Liver (tissue), 9 donors: Measurements from ENCODE around the gene SUSD5. TPM values are rescaled to one million over a fixed set of nuclear protein-coding genes. Genes with fewer than 3 reads are reported as not detected.

Experiments used
- DNase-seq: peaks from one replicate; pipeline ENCODE4 v3.0.0-alpha.2; 2017; ENCODE audit warnings: low spot score
- H3K27ac ChIP-seq, 2 donors: one replicate each; pipeline ENCODE4 v1.7.0; 2013; ENCODE audit warnings: inconsistent platforms in 2 of 2, low read length in 2 of 2, control low read depth in 1 of 2, low read depth in 1 of 2, mild to moderate bottlenecking in 1 of 2
- H3K27me3 ChIP-seq, 4 donors: one replicate each; pipeline versions ENCODE4 v1.6.1 to v1.7.0; 2013; ENCODE audit warnings: low read length in 3 of 4, inconsistent platforms in 1 of 4, mild to moderate bottlenecking in 1 of 4, moderate library complexity in 1 of 4; ENCODE audit not compliant: control insufficient read depth in 4 of 4, insufficient read depth in 4 of 4
- H3K36me3 ChIP-seq, 4 donors: one replicate each; pipeline versions ENCODE4 v1.6.1 to v1.7.0; 2013; ENCODE audit warnings: low read length in 3 of 4, mild to moderate bottlenecking in 3 of 4, low read depth in 1 of 4, moderate library complexity in 1 of 4; ENCODE audit not compliant: control insufficient read depth in 4 of 4, insufficient read depth in 3 of 4
- H3K4me1 ChIP-seq, 4 donors: one replicate each; pipeline versions ENCODE4 v1.6.1 to v1.7.0; 2013; ENCODE audit warnings: low read length in 3 of 4, mild to moderate bottlenecking in 3 of 4, moderate library complexity in 1 of 4; ENCODE audit not compliant: control insufficient read depth in 4 of 4, insufficient read depth in 4 of 4
- H3K4me3 ChIP-seq, 3 donors: one replicate each; pipeline versions ENCODE4 v1.6.1 to v1.7.0; 2013; ENCODE audit warnings: low read length in 3 of 3, control low read depth in 1 of 3, low read depth in 1 of 3, mild to moderate bottlenecking in 1 of 3
- H3K9ac ChIP-seq, 2 donors: one replicate each; pipeline ENCODE4 v1.7.0; 2013; ENCODE audit warnings: low read length in 2 of 2, mild to moderate bottlenecking in 2 of 2, moderate library complexity in 2 of 2, control low read depth in 1 of 2, low read depth in 1 of 2
- H3K9me3 ChIP-seq, 4 donors: one replicate each; pipeline versions ENCODE4 v1.6.1 to v1.7.0; 2013; ENCODE audit warnings: low read length in 3 of 4; ENCODE audit not compliant: control insufficient read depth in 4 of 4
- ATF3 ChIP-seq: IDR thresholded peaks from 2 replicates; pipeline ENCODE4 v1.6.1; 2016; ENCODE audit warnings: antibody characterized with exemption
- EGR1 ChIP-seq, 2 donors: IDR thresholded peaks; 2 replicates each; pipeline ENCODE4 v1.6.1; 2016 to 2018; ENCODE audit warnings: antibody characterized with exemption in 2 of 2, low read depth in 2 of 2
- FOXA1 ChIP-seq: IDR thresholded peaks from 2 replicates; pipeline ENCODE4 v1.6.1; 2016; ENCODE audit warnings: antibody characterized with exemption
- FOXA2 ChIP-seq: IDR thresholded peaks from 2 replicates; pipeline ENCODE4 v1.6.1; 2016; ENCODE audit warnings: antibody characterized with exemption
- GABPA ChIP-seq, 2 donors: IDR thresholded peaks in 1 of 2; conservative IDR thresholded peaks in 1 of 2; 2 replicates each; pipeline ENCODE4 v1.6.1; 2016; ENCODE audit warnings: antibody characterized with exemption in 2 of 2, mild to moderate bottlenecking in 1 of 2, moderate library complexity in 1 of 2
- HNF4A ChIP-seq, 2 donors: conservative IDR thresholded peaks; 2 replicates each; pipeline ENCODE4 v1.6.1; 2016; ENCODE audit warnings: antibody characterized with exemption in 2 of 2, mild to moderate bottlenecking in 2 of 2
- HNF4G ChIP-seq: IDR thresholded peaks from 2 replicates; pipeline ENCODE4 v1.6.1; 2016; ENCODE audit warnings: antibody characterized with exemption
- JUND ChIP-seq, 2 donors: IDR thresholded peaks; 2 replicates each; pipeline ENCODE4 v1.6.1; 2016; ENCODE audit warnings: antibody characterized with exemption in 2 of 2
- NR2F2 ChIP-seq: IDR thresholded peaks from 2 replicates; pipeline ENCODE4 v1.6.1; 2016; ENCODE audit warnings: antibody characterized with exemption
- RAD21 ChIP-seq, 2 donors: IDR thresholded peaks; 2 replicates each; pipeline ENCODE4 v1.6.1; 2016; ENCODE audit warnings: antibody characterized with exemption in 2 of 2, mild to moderate bottlenecking in 2 of 2
- REST ChIP-seq: IDR thresholded peaks from 2 replicates; pipeline ENCODE4 v1.6.1; 2016; ENCODE audit warnings: antibody characterized with exemption, mild to moderate bottlenecking
- RXRA ChIP-seq, 2 donors: IDR thresholded peaks; 2 replicates each; pipeline ENCODE4 v1.6.1; 2017 to 2018; ENCODE audit warnings: antibody characterized with exemption in 2 of 2, mild to moderate bottlenecking in 1 of 2
- SP1 ChIP-seq: IDR thresholded peaks from 2 replicates; pipeline ENCODE4 v1.6.1; 2018; ENCODE audit warnings: antibody characterized with exemption, mild to moderate bottlenecking
- TAF1 ChIP-seq: conservative IDR thresholded peaks from 2 replicates; pipeline ENCODE4 v1.6.1; 2016; ENCODE audit warnings: antibody characterized with exemption, mild to moderate bottlenecking
- YY1 ChIP-seq: IDR thresholded peaks from 2 replicates; pipeline ENCODE4 v1.6.1; 2016; ENCODE audit warnings: antibody characterized with exemption, mild to moderate bottlenecking
- WGBS: extraction: QIAGEN DNeasy Blood & Tissue Kit; methylation state at CpG from one replicate; pipeline ENCODE4 v1.1.7; 2013; 5-methylcytosine and 5-hydroxymethylcytosine counted together
- polyA plus RNA-seq, 2 donors: library from polyadenylated mRNA; stranded (reverse) in 1 of 2; unstranded in 1 of 2; fragments of 200-250 nt in 1 of 2; fragments of >200 nt in 1 of 2; fragmentation: Nextera tagmentation in 1 of 2; extraction: Ambion mirVana in 1 of 2; gene quantifications; one replicate each; pipeline versions ENCODE4 v1.2.1 to v1.2.3, GENCODE V29; 2013 to 2015
- total RNA-seq, 2 donors: library from RNA; depleted of rRNA; stranded (reverse); fragments of >200 nt; gene quantifications; one replicate each; pipeline ENCODE4 v1.2.3, GENCODE V29; 2014
- TF ChIP-seq, protein P1 (sequence below): IDR thresholded peaks from 2 replicates; pipeline ENCODE4 v1.6.1; 2016; ENCODE audit warnings: antibody characterized with exemption
- TF ChIP-seq, protein P2 (sequence below): fragments of 150-350 bp; IDR thresholded peaks from 2 replicates; pipeline ENCODE4 v1.5.1; 2017; ENCODE audit warnings: improper control_type of control experiment, low read depth, low read length; ENCODE audit not compliant: missing input control
- donor health status: healthy.
- donor health status: healthy.
- donor health status: healthy.
- donor health status: healthy.
- donor health status: healthy.

The SUSD5 gene
- total and polyA plus RNA-seq, 4 donors = 0.08 to 0.21 (median 0.18) TPM

GRCh38 chr3:33170531-33170930 is 48.1 kb downstream of the SUSD5 start:
- H3K36me3 ChIP-seq = no peaks in the 10 kb centered on the region
- DNase-seq = no peak
- WGBS = 94% methylated on average over 6 of the region's 6 CpGs
- no peak overlapping the region for H3K27ac ChIP-seq
- no peaks in the 10 kb centered on the region for H3K9me3 ChIP-seq
- no peak overlapping the region for H3K9ac ChIP-seq
- no peak overlapping the region for H3K4me3 ChIP-seq
- no peaks in the 10 kb centered on the region for H3K27me3 ChIP-seq
- TF ChIP-seq GABPA (IDR thresholded peaks at IDR 0.05 in 1 of 2, conservative IDR thresholded peaks at IDR 0.05 in 1 of 2) = no peak
- no peak for TF ChIP-seq FOXA2
- TF ChIP-seq, protein P1, sequence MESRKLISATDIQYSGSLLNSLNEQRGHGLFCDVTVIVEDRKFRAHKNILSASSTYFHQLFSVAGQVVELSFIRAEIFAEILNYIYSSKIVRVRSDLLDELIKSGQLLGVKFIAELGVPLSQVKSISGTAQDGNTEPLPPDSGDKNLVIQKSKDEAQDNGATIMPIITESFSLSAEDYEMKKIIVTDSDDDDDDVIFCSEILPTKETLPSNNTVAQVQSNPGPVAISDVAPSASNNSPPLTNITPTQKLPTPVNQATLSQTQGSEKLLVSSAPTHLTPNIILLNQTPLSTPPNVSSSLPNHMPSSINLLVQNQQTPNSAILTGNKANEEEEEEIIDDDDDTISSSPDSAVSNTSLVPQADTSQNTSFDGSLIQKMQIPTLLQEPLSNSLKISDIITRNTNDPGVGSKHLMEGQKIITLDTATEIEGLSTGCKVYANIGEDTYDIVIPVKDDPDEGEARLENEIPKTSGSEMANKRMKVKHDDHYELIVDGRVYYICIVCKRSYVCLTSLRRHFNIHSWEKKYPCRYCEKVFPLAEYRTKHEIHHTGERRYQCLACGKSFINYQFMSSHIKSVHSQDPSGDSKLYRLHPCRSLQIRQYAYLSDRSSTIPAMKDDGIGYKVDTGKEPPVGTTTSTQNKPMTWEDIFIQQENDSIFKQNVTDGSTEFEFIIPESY = no peak
- TF ChIP-seq TAF1 = no peak
- TF ChIP-seq FOXA1 = no peak
- TF ChIP-seq RAD21 (IDR thresholded peaks at IDR 0.05) = no peak
- no peak for TF ChIP-seq RXRA (IDR thresholded peaks at IDR 0.05)
- no peak for TF ChIP-seq YY1
- no peak for TF ChIP-seq ATF3
- no peak for TF ChIP-seq EGR1 (IDR thresholded peaks at IDR 0.05; ENCODE audit: low read depth in 2 of 2)
- TF ChIP-seq JUND (IDR thresholded peaks at IDR 0.05) = no peak
- TF ChIP-seq HNF4G = no peak
- no peak for TF ChIP-seq NR2F2
- TF ChIP-seq, protein P2, sequence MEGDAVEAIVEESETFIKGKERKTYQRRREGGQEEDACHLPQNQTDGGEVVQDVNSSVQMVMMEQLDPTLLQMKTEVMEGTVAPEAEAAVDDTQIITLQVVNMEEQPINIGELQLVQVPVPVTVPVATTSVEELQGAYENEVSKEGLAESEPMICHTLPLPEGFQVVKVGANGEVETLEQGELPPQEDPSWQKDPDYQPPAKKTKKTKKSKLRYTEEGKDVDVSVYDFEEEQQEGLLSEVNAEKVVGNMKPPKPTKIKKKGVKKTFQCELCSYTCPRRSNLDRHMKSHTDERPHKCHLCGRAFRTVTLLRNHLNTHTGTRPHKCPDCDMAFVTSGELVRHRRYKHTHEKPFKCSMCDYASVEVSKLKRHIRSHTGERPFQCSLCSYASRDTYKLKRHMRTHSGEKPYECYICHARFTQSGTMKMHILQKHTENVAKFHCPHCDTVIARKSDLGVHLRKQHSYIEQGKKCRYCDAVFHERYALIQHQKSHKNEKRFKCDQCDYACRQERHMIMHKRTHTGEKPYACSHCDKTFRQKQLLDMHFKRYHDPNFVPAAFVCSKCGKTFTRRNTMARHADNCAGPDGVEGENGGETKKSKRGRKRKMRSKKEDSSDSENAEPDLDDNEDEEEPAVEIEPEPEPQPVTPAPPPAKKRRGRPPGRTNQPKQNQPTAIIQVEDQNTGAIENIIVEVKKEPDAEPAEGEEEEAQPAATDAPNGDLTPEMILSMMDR = no peak
- no peak for TF ChIP-seq REST
- TF ChIP-seq SP1 = no peak
- no peak for TF ChIP-seq HNF4A (conservative IDR thresholded peaks at IDR 0.05)
- H3K4me1 ChIP-seq = no peaks in the 10 kb centered on the region
